ENCODE results near the gene RANBP6.

RANBP6 gene

GRCh38 chr9:6047020-6047419 is 31.6 kb upstream of the RANBP6 start:
- Histone ChIP-seq H3K9me2 (ENCODE audit: low read depth, low read length) (no peaks in the 10 kb centered on the region), H4K20me1 (ENCODE audit: insufficient read depth, low read length) (no peaks in the 10 kb centered on the region), H3K4me1 (ENCODE audit: insufficient read depth, low read length, severe bottlenecking) (peaks cover 18% of the 10 kb centered on the region), H3K4me2 (ENCODE audit: low read length) (no peak overlapping the region), H2AFZ (ENCODE audit: low read length) (no peak overlapping the region), H3K36me3 (ENCODE audit: insufficient read depth, low read length) (no peaks in the 10 kb centered on the region), H3K9ac (ENCODE audit: low read length) (no peak overlapping the region), H3K27ac (ENCODE audit: low read depth, low read length, poor library complexity, severe bottlenecking) (no peak overlapping the region), H3K27me3 (ENCODE audit: insufficient read depth, low read length) (no peaks in the 10 kb centered on the region), H3F3A (ENCODE audit: insufficient read depth, low read length) (no peaks in the 10 kb centered on the region), H3K79me2 (ENCODE audit: insufficient read depth, low read length) (no peaks in the 10 kb centered on the region), H3K4me3 (ENCODE audit: low read depth, low read length, poor library complexity, severe bottlenecking) (no peak overlapping the region), H3K9me3 (ENCODE audit: low read length) (no peaks in the 10 kb centered on the region)
- TF ChIP-seq EZH2 (IDR thresholded peaks at IDR 0.05; ENCODE audit: borderline replicate concordance, low read length): no peak
- TF ChIP-seq CTCF (IDR thresholded peaks at IDR 0.05; ENCODE audit: low read length): no peak

GRCh38 chr9:6045364-6045763 is 29.9 kb upstream of the RANBP6 start:
- Histone ChIP-seq H3K27me3 (ENCODE audit: insufficient read depth, low read length) (no peaks in the 10 kb centered on the region), H3K36me3 (ENCODE audit: insufficient read depth, low read length) (no peaks in the 10 kb centered on the region), H3K9me3 (ENCODE audit: low read length) (no peaks in the 10 kb centered on the region), H3F3A (ENCODE audit: insufficient read depth, low read length) (no peaks in the 10 kb centered on the region), H3K4me3 (ENCODE audit: low read depth, low read length, poor library complexity, severe bottlenecking) (no peak overlapping the region), H3K27ac (ENCODE audit: low read depth, low read length, poor library complexity, severe bottlenecking) (no peak overlapping the region), H3K79me2 (ENCODE audit: insufficient read depth, low read length) (no peaks in the 10 kb centered on the region), H3K4me1 (ENCODE audit: insufficient read depth, low read length, severe bottlenecking) (peaks cover 6% of the 10 kb centered on the region), H3K4me2 (ENCODE audit: low read length) (no peak overlapping the region), H3K9ac (ENCODE audit: low read length) (no peak overlapping the region), H2AFZ (ENCODE audit: low read length) (no peak overlapping the region), H4K20me1 (ENCODE audit: insufficient read depth, low read length) (no peaks in the 10 kb centered on the region), H3K9me2 (ENCODE audit: low read depth, low read length) (no peaks in the 10 kb centered on the region)
- no peak for TF ChIP-seq CTCF (IDR thresholded peaks at IDR 0.05; ENCODE audit: low read length)
- TF ChIP-seq EZH2 (IDR thresholded peaks at IDR 0.05; ENCODE audit: borderline replicate concordance, low read length): no peak

DNA sequence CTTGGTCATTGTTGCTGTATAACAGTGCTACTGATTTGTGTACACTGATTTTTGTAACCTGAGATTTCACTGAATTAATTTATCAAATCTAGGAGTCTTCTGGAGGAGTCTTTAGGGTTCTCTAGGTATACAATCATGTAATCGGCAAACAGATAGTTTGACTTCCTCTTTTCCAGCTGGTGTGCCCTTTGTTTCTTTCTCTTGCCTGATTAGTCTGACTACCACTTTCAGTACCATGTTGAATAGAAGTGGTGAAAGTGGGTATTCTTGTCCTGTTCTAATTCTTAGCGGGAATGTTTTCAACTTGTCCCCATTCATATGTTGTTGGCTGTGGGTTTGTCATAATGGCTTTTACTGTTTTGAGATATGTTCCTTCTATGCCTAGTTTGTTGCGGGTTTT is 24.7 kb upstream of the RANBP6 start:
- Histone ChIP-seq H3K4me3 (ENCODE audit: low read depth, low read length, poor library complexity, severe bottlenecking) (no peak overlapping the region), H2AFZ (ENCODE audit: low read length) (no peak overlapping the region), H3K36me3 (ENCODE audit: insufficient read depth, low read length) (no peaks in the 10 kb centered on the region), H3K27me3 (ENCODE audit: insufficient read depth, low read length) (no peaks in the 10 kb centered on the region; the same call in 1 of the 2 replicates), H3K9me3 (ENCODE audit: low read length) (no peaks in the 10 kb centered on the region), H4K20me1 (ENCODE audit: insufficient read depth, low read length) (no peaks in the 10 kb centered on the region), H3F3A (ENCODE audit: insufficient read depth, low read length) (no peaks in the 10 kb centered on the region), H3K4me1 (ENCODE audit: insufficient read depth, low read length, severe bottlenecking) (no peaks in the 10 kb centered on the region), H3K9ac (ENCODE audit: low read length) (no peak overlapping the region), H3K79me2 (ENCODE audit: insufficient read depth, low read length) (no peaks in the 10 kb centered on the region), H3K27ac (ENCODE audit: low read depth, low read length, poor library complexity, severe bottlenecking) (no peak overlapping the region), H3K4me2 (ENCODE audit: low read length) (no peak overlapping the region), H3K9me2 (ENCODE audit: low read depth, low read length) (no peaks in the 10 kb centered on the region)
- no peak for TF ChIP-seq CTCF (IDR thresholded peaks at IDR 0.05; ENCODE audit: low read length)
- TF ChIP-seq EZH2 (IDR thresholded peaks at IDR 0.05; ENCODE audit: borderline replicate concordance, low read length): no peak

Data from OCI-LY1 (cell line).